Thyroid gland (tissue), 4 donors: ENCODE data around the gene USP24.

Experiments used
- CTCF ChIP-seq, 6 experiments: fragments of 200-600 bp in 3 of 6; fragments of 450-650 bp in 3 of 6; sonication (generic) in 3 of 6; IDR thresholded peaks; one replicate each; pipeline ENCODE4 v1.5.1; 2016 to 2019; ENCODE audit warnings: antibody characterized with exemption in 6 of 6, mild to moderate bottlenecking in 2 of 6, inconsistent platforms in 1 of 6, moderate library complexity in 1 of 6
- POLR2A ChIP-seq, 2 donors: fragments of 450-650 bp; IDR thresholded peaks; one replicate each; pipeline ENCODE4 v1.6.1; 2017; ENCODE audit warnings: antibody characterized with exemption in 2 of 2, mild to moderate bottlenecking in 2 of 2, moderate library complexity in 1 of 2

- TF ChIP-seq CTCF (IDR thresholded peaks at IDR 0.05) (no peak), POLR2A (IDR thresholded peaks at IDR 0.05) (no peak)
These were observed 1.3 kb downstream of the USP24 start for GRCh38 chr1:55213885-55214211.
